ENCODE data around the gene SAP25.
A peak's percentile ranks its signal among the peaks of the same experiment; 100 is the strongest.

DNA sequence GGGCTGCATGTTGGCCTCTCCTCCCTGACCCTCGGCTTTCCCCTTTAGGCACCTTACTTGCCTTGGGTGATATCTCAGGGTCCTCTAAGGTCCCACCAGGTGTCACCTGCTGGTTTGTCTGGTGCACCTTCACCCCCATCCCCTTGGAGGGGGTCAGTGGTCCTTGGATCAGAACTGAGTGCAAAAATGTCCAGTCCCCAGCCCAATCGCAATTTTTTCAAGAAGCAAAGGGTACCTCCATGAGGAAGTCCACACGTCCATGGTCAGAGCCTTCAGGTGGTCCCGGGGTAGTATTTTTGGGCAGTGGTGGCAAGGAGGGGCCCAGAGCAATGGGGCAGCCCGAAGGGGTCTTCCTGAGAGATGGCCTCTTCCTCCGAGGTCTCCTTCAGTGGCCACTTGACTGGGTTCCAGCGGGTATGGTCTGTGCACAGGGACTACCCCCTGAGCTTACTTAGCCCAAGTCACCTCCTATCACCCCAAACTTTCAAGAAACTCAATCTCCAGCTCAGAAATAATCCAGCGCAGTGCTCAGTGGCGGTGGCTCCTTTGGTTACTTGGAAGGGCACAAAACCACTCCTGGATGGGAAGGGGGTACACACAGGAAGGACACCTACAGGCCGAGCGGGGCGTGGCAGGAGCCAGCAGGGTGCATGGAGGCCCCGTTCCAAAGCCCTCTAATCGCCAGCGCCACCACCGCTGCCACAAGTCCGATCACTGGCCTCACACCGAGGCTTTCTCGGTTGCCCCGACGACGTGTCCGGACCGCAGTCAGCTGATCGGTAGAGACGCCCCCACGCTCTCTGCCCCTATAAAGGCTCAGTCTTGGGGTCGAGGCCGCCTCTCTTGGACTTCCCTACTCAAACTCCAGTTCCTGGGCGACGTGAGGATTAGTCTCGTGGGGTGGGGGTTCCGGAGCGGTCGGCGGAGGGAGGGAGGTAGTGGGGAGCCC is 4.5 kb downstream of the SAP25 start:
- TF ChIP-seq POLR2A (IDR thresholded peaks at IDR 0.05; ENCODE audit: low read length) (peak; percentile 46), GATA1 (IDR thresholded peaks at IDR 0.05; ENCODE audit: low read depth, low read length) (no peak)

Measured in erythroblast (primary cell).